Measurements from ENCODE around the gene PLPP2.

DNA sequence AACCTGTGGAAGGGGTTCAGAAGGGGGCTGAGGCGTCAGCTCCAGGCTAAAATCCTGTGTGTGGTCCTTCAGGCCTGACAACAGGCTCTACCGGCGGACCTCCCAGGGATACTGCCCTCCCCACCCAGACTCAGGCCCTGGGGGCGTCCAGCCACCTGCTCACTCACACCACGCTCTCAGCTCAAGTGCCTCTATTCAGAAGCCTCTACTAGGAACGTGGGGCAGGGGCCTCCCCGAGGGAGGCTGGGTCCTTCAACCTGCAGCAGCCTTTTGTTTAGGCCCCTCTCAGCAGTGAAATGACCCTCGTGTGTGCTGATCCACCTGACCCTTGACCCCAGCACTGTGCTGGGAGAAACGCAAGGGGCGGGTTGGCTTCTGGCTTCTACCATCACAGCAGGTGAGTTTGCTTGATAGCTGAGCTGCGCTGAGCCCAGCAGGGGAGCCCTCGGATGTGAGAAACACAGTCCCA is 10.6 kb downstream of the PLPP2 start:
- TF ChIP-seq, protein P1, sequence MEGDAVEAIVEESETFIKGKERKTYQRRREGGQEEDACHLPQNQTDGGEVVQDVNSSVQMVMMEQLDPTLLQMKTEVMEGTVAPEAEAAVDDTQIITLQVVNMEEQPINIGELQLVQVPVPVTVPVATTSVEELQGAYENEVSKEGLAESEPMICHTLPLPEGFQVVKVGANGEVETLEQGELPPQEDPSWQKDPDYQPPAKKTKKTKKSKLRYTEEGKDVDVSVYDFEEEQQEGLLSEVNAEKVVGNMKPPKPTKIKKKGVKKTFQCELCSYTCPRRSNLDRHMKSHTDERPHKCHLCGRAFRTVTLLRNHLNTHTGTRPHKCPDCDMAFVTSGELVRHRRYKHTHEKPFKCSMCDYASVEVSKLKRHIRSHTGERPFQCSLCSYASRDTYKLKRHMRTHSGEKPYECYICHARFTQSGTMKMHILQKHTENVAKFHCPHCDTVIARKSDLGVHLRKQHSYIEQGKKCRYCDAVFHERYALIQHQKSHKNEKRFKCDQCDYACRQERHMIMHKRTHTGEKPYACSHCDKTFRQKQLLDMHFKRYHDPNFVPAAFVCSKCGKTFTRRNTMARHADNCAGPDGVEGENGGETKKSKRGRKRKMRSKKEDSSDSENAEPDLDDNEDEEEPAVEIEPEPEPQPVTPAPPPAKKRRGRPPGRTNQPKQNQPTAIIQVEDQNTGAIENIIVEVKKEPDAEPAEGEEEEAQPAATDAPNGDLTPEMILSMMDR (conservative IDR thresholded peaks at IDR 0.05; ENCODE audit: low read depth, low read length): no peak
- no peak for TF ChIP-seq EZH2 (IDR thresholded peaks at IDR 0.05; ENCODE audit: low read length, unreplicated experiment)

Measured in PC-3 (cell line).